Panc1 (cell line): ENCODE data around the gene LRRC36. TPM values are rescaled to one million over a fixed set of nuclear protein-coding genes. Genes with fewer than 3 reads are reported as not detected.

Experiments
- ATAC-seq: fragments of 200-7000 bp; cut with Tn5 transposase; 2 replicates; pipeline ENCODE4 v1.9.1; 2020; ENCODE audit warnings: mild to moderate bottlenecking, moderate library complexity
- BruUV-seq: library from RNA; stranded (reverse); fragments of 400-500 nt; replicated peaks from 2 replicates; lab custom pipeline; 2021; lab: Mats Ljungman, UMichigan
- CTCF ChIA-PET: fragments of 300-600 bp; sonication (Branson Sonifier 250); formaldehyde crosslinking; loops from one replicate; lab custom pipeline; 2022; ENCODE audit warnings: antibody characterized with exemption; lab: Charles Lee
- POLR2A ChIA-PET: fragments of 300-600 bp; sonication (Branson Sonifier 250); formaldehyde crosslinking; loops from one replicate; lab custom pipeline; 2022; ENCODE audit warnings: antibody characterized with exemption; lab: Charles Lee
- DNase-seq: peaks from one replicate; pipeline ENCODE4 v3.0.0-alpha.2; 2010; ENCODE audit warnings: low read depth, low spot score
- H3K27ac ChIP-seq: 2 replicates; pipeline ENCODE4 v1.5.1; 2011; ENCODE audit warnings: mild to moderate bottlenecking, low read length, inconsistent platforms
- H3K27me3 ChIP-seq: fragments of 200-500 bp; sonication (Bioruptor generic); 2 replicates; pipeline ENCODE4 v1.6.0; 2014; ENCODE audit warnings: low read length, inconsistent platforms; ENCODE audit not compliant: control insufficient read depth, insufficient read depth
- H3K36me3 ChIP-seq: fragments of 200-500 bp; sonication (Bioruptor generic); 2 replicates; pipeline ENCODE4 v1.5.1; 2014; ENCODE audit warnings: inconsistent platforms, mild to moderate bottlenecking, low read length, moderate library complexity; ENCODE audit not compliant: control insufficient read depth, insufficient read depth
- H3K4me1 ChIP-seq: 2 replicates; pipeline ENCODE4 v1.5.1; 2011; ENCODE audit warnings: inconsistent platforms, mild to moderate bottlenecking, low read length, moderate library complexity; ENCODE audit not compliant: control insufficient read depth, insufficient read depth
- H3K4me3 ChIP-seq, 2 experiments: 2 replicates each; pipeline ENCODE4 v1.5.1; 2011 to 2012; ENCODE audit warnings: low read depth in 2 of 2, low read length in 2 of 2, mild to moderate bottlenecking in 2 of 2, inconsistent platforms in 1 of 2, moderate library complexity in 1 of 2
- H3K9me3 ChIP-seq: fragments of 200-500 bp; sonication (Bioruptor generic); 2 replicates; pipeline ENCODE4 v1.5.1; 2014; ENCODE audit warnings: low read depth, mild to moderate bottlenecking, inconsistent platforms, low read length, moderate library complexity; ENCODE audit not compliant: control insufficient read depth, insufficient read depth
- CTCF ChIP-seq: fragments of 450-650 bp; IDR thresholded peaks from 2 replicates; pipeline ENCODE4 v1.5.1; 2017; ENCODE audit warnings: mild to moderate bottlenecking
- POLR2AphosphoS5 ChIP-seq: IDR thresholded peaks from 2 replicates; pipeline ENCODE4 v1.6.1; 2012; ENCODE audit warnings: mild to moderate bottlenecking, low read depth, low read length, moderate library complexity
- REST ChIP-seq, 2 experiments: IDR thresholded peaks; 2 replicates each; pipeline ENCODE4 v1.6.1; 2011 to 2012; ENCODE audit warnings: low read depth in 2 of 2, control low read depth in 1 of 2, low read length in 1 of 2, mild to moderate bottlenecking in 1 of 2, moderate library complexity in 1 of 2; ENCODE audit not compliant: insufficient read depth in 1 of 2
- SIN3A ChIP-seq: IDR thresholded peaks from 2 replicates; pipeline ENCODE4 v1.6.1; 2012; ENCODE audit warnings: low read depth, mild to moderate bottlenecking, low read length, moderate library complexity, borderline replicate concordance; ENCODE audit not compliant: insufficient read depth
- TCF7L2 ChIP-seq: IDR thresholded peaks from 2 replicates; pipeline ENCODE4 v1.6.1; 2011; ENCODE audit warnings: mild to moderate bottlenecking, low read depth, low read length, inconsistent platforms
- in situ Hi-C: cut with HindIII; loops from 2 replicates; pipeline ENCODE4 v1.10.0; 2016; ENCODE audit warnings: low sequenced_read_pairs, low pct_unique_long_range_greater_than_20kb
- intact Hi-C: fragments of 100-400 bp; cut with micrococcal nuclease; formaldehyde crosslinking; loops from one replicate; pipeline ENCODE4 v1.10.0; 2022; ENCODE audit not compliant: unreplicated experiment
- total RNA-seq: library from RNA; stranded (reverse); gene quantifications from one replicate; pipeline ENCODE4 v1.2.1, GENCODE V29; 2021; ENCODE audit not compliant: unreplicated experiment

LRRC36 gene
- total RNA-seq, 1 experiment from 2014 or later: 0.54 TPM

GRCh38 chr16:67294171-67294757 is 32.4 kb upstream of the LRRC36 start:
- ChIA-PET CTCF (no interaction called here), POLR2A (no interaction called here)
- Histone ChIP-seq H3K4me3 (no peak overlapping the region), H3K36me3 (no peaks in the 10 kb centered on the region), H3K27me3 (no peaks in the 10 kb centered on the region), H3K4me1 (no peaks in the 10 kb centered on the region), H3K9me3 (no peaks in the 10 kb centered on the region), H3K27ac (no peak overlapping the region)
- BruUV-seq: no TSS peak
- in situ Hi-C loops: no loop called here
- no peak for ATAC-seq
- TF ChIP-seq POLR2AphosphoS5: no peak
- no peak for TF ChIP-seq REST (IDR thresholded peaks at IDR 0.05; ENCODE audit: insufficient read depth in 1 of 2, low read depth in 2 of 2, low read length in 1 of 2)
- TF ChIP-seq CTCF: no peak
- TF ChIP-seq TCF7L2: no peak
- TF ChIP-seq SIN3A: no peak
- no peak for DNase-seq
- intact Hi-C loops: no loop called here

GRCh38 chr16:67294938-67295361 is 31.7 kb upstream of the LRRC36 start:
- BruUV-seq: no TSS peak
- Histone ChIP-seq H3K9me3 (no peaks in the 10 kb centered on the region), H3K27ac (no peak overlapping the region), H3K27me3 (no peaks in the 10 kb centered on the region), H3K4me1 (no peaks in the 10 kb centered on the region), H3K36me3 (no peaks in the 10 kb centered on the region), H3K4me3 (no peak overlapping the region)
- intact Hi-C loops (no loop called here), in situ Hi-C loops (no loop called here)
- no peak for TF ChIP-seq SIN3A
- TF ChIP-seq TCF7L2: no peak
- no peak for TF ChIP-seq REST (IDR thresholded peaks at IDR 0.05; ENCODE audit: insufficient read depth in 1 of 2, low read depth in 2 of 2, low read length in 1 of 2)
- TF ChIP-seq CTCF: no peak
- TF ChIP-seq POLR2AphosphoS5: no peak
- ChIA-PET CTCF (no interaction called here), POLR2A (no interaction called here)
- DNase-seq: no peak
- no peak for ATAC-seq
